Muscle layer of colon (tissue), 2 donors: ENCODE data around the gene TNIK.

Source experiments
- H3K27ac ChIP-seq: one replicate; pipeline ENCODE4 v1.7.0; 2013; ENCODE audit warnings: low read depth, mild to moderate bottlenecking, low read length, moderate library complexity
- H3K27me3 ChIP-seq, 2 donors: one replicate each; pipeline ENCODE4 v1.7.0; 2013; ENCODE audit warnings: low read length in 2 of 2, mild to moderate bottlenecking in 2 of 2; ENCODE audit not compliant: insufficient read depth in 2 of 2, control insufficient read depth in 1 of 2
- H3K36me3 ChIP-seq: one replicate; pipeline ENCODE4 v1.7.0; 2013; ENCODE audit warnings: mild to moderate bottlenecking, low read length; ENCODE audit not compliant: insufficient read depth
- H3K4me1 ChIP-seq: one replicate; pipeline ENCODE4 v1.7.0; 2013; ENCODE audit warnings: mild to moderate bottlenecking, low read length; ENCODE audit not compliant: insufficient read depth
- H3K4me3 ChIP-seq, 2 donors: one replicate each; pipeline ENCODE4 v1.7.0; 2013; ENCODE audit warnings: low read length in 2 of 2, low read depth in 1 of 2, mild to moderate bottlenecking in 1 of 2, moderate library complexity in 1 of 2
- H3K9ac ChIP-seq: one replicate; pipeline ENCODE4 v1.7.0; 2013; ENCODE audit warnings: low read length
- H3K9me3 ChIP-seq: one replicate; pipeline ENCODE4 v1.7.0; 2013; ENCODE audit warnings: mild to moderate bottlenecking, low read length
- donor health status: abdominal sarcoma.
- donor health status: Adenocarcinoma of cecum.

The TNIK gene

DNA sequence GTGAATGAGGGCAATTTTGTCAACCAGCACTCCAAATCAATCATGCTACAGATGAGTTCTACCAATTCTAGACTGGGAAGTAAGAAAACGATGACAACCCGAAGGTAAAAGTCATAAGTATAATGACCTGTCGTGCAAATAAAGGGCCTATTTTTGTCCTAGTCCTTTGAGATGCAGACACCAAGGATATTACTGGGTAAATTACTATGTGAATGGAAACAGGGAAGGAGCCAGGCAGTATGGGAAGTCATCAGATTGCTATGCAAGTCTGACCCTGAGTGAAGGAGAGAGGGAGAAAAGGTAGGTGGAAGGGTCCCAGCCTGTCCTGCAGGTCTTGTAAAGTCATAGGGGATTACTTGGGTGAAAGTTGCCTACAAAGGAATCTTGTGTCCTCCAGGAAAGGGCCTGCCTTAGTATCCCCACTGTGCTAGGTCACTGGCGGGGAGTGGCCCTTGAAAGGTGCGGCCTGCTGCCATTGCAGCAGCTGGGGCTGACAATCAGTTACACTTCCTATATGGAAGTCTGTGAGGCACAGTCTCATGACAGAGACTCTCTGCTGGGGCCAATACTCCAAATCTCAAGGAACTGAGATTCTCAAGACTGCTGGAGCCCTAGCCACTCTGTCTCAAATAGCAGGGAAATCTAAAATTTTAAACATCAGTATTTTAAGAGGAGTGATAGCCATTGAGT is 283.8 kb downstream of the TNIK start:
- Histone ChIP-seq H3K27me3 (no peaks in the 10 kb centered on the region), H3K36me3 (no peaks in the 10 kb centered on the region), H3K4me3 (no peak overlapping the region), H3K27ac (no peak overlapping the region), H3K4me1 (peaks cover 21% of the 10 kb centered on the region), H3K9ac (no peak overlapping the region), H3K9me3 (no peaks in the 10 kb centered on the region)

DNA sequence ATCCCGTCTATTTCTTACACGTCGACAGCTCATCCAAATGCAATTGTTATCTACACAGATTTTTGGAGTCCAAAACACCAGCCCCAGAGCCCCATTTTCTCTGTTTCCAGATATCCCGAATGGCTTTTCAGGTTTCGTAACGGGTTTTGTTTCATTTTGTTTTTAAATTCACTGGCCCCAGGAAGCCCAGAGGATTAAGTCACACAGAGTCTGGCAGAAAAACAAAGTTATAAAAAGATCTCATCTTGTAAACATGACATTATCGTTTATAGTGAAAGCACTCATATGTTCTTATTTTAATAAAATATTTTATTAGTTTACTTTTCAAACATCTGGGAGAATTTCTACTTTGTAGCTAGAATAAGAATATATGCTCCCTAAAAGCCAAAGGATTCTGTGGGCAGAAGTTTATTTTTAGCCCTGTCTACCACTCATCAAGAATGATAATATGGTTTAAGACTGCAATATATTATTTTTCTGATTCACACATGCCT is 284.4 kb downstream of the TNIK start:
- no peaks in the 10 kb centered on the region for H3K27me3 ChIP-seq
- no peaks in the 10 kb centered on the region for H3K9me3 ChIP-seq
- H3K4me1 ChIP-seq: peaks cover 21% of the 10 kb centered on the region
- H3K36me3 ChIP-seq: no peaks in the 10 kb centered on the region
- H3K9ac ChIP-seq: no peak overlapping the region
- no peak overlapping the region for H3K4me3 ChIP-seq
- H3K27ac ChIP-seq: no peak overlapping the region

DNA sequence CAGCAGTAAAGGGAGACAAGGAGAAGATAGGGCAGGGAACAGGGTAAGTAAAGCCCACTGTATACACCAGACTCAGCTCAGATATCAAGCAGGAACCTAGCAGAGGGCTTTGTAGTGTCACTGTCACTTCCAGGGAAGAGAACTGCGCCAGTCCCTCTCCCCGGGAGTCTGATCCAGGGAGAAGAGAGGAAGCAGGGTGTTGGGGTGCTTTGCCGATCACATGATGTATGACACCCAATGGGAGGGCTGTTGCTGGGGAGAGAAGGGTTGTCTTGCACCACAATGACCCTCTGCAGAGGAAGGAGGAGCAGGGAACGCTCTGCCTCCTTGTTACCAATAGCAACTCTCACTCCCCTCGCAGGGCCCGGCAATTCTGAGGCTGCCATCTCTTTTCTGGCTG is 286.5 kb downstream of the TNIK start:
- no peak overlapping the region for H3K27ac ChIP-seq
- H3K4me3 ChIP-seq: no peak overlapping the region
- H3K9ac ChIP-seq: no peak overlapping the region
- no peaks in the 10 kb centered on the region for H3K9me3 ChIP-seq
- peaks cover 21% of the 10 kb centered on the region for H3K4me1 ChIP-seq
- no peaks in the 10 kb centered on the region for H3K27me3 ChIP-seq
- peaks cover under 1% of the 10 kb centered on the region for H3K36me3 ChIP-seq

DNA sequence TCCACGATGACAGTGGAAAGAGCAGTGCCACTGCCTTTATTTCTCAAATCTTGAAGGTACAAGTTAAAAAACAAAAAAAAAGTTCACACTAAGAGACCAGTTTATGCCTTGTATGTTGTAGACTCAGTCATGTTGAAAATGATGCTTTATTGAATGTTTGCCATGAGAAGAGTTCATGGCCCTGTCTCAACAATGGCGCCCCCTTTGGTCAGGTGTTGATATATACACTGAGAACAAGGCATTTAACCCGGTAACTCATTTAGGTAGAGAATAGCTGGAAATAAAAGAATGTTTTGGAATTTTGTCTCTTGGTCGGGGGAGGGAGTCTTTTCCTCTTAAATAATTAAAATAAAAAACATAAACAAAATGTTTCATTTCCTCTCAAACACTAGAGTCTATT is 288.1 kb downstream of the TNIK start:
- Histone ChIP-seq H3K27me3 (no peaks in the 10 kb centered on the region), H3K36me3 (peaks cover 6% of the 10 kb centered on the region), H3K4me1 (peaks cover 19% of the 10 kb centered on the region), H3K27ac (no peak overlapping the region), H3K4me3 (no peak overlapping the region), H3K9ac (no peak overlapping the region), H3K9me3 (no peaks in the 10 kb centered on the region)

DNA sequence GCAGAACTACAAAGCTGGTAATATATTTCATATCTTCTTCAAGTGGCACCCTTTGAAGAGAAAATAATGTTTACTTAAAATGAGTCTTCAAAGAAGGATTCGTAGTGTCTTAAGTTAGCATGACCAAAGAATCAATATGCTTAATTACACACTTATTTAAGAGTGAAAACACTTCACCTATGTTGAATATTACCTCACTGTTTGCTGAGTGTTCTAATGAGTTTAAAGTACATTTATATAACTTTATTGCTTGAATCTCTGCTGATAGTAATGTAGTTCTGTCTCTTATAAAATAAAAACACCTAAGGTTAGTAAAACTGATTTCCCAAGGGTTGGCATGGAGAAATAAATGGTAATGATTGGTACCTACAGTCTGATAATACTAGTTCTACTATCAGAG is 290.3 kb downstream of the TNIK start:
- peaks cover under 1% of the 10 kb centered on the region for H3K4me1 ChIP-seq
- H3K9ac ChIP-seq: no peak overlapping the region
- no peak overlapping the region for H3K4me3 ChIP-seq
- no peaks in the 10 kb centered on the region for H3K9me3 ChIP-seq
- peaks cover 9% of the 10 kb centered on the region for H3K36me3 ChIP-seq
- no peaks in the 10 kb centered on the region for H3K27me3 ChIP-seq
- no peak overlapping the region for H3K27ac ChIP-seq

DNA sequence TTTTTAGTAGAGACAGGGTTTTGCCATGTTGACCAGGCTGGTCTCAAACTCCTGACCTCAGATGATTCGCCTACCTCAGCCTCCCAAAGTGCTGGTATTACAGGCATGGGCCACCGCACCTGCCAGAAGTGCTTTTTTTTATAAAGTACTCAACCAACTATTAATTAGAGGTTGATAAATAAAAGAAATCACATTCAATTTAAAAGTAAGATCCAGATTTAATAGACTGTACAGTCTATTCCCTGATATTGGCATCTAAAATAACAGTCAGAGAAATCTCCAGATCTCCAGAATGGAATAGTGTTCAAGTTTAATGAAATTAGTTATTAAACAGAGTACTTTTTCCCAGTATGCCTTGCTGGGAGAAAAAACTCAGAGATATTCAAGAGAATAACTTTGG is 290.8 kb downstream of the TNIK start:
- H3K9ac ChIP-seq: no peak overlapping the region
- H3K27ac ChIP-seq: no peak overlapping the region
- no peaks in the 10 kb centered on the region for H3K27me3 ChIP-seq
- peaks cover 9% of the 10 kb centered on the region for H3K36me3 ChIP-seq
- H3K4me1 ChIP-seq: no peaks in the 10 kb centered on the region
- no peak overlapping the region for H3K4me3 ChIP-seq
- H3K9me3 ChIP-seq: no peaks in the 10 kb centered on the region

DNA sequence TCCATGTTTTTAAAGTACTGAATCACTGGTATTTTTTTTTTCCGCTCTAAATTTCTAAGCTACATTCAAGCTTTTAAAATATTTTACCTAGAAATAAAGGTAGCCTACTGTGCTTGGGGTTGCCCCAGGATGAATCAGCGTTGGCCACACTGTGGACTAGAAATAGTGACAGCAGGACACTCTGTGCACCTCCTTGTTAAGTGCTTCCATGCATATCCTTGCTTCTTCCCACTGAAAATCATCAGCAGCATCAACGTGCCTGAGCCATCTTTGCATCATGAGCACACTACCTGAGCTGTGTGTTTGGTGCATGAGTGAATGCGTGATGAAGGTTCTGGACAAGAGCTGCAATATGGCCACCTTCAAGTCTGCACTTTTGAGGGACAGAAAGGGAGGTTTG is 291.7 kb downstream of the TNIK start:
- Histone ChIP-seq H3K27me3 (no peaks in the 10 kb centered on the region), H3K4me1 (no peaks in the 10 kb centered on the region), H3K36me3 (peaks cover 9% of the 10 kb centered on the region), H3K4me3 (no peak overlapping the region), H3K27ac (no peak overlapping the region), H3K9me3 (no peaks in the 10 kb centered on the region), H3K9ac (no peak overlapping the region)

DNA sequence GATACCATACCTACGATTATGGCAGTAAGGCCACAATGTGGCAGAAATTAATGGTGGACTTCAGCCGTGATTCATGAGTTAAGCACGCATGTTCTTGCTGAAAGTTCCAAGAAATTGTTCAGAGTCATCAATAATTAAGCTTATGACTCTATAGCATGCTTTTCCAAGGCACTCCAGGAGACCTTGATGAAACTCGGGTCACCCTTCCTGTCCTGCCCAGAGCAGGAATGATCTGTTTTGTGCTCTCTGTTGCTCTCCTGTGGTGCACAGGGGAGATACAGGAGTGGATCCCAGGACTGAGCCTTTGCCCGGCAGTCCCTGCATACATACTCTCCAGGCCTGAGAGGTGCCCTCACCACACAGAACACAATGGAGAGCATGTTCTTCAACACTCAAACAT is 292.1 kb downstream of the TNIK start:
- H3K9ac ChIP-seq: no peak overlapping the region
- no peaks in the 10 kb centered on the region for H3K27me3 ChIP-seq
- H3K27ac ChIP-seq: no peak overlapping the region
- H3K4me1 ChIP-seq: no peaks in the 10 kb centered on the region
- peaks cover 9% of the 10 kb centered on the region for H3K36me3 ChIP-seq
- H3K4me3 ChIP-seq: no peak overlapping the region
- H3K9me3 ChIP-seq: peaks cover 3% of the 10 kb centered on the region

DNA sequence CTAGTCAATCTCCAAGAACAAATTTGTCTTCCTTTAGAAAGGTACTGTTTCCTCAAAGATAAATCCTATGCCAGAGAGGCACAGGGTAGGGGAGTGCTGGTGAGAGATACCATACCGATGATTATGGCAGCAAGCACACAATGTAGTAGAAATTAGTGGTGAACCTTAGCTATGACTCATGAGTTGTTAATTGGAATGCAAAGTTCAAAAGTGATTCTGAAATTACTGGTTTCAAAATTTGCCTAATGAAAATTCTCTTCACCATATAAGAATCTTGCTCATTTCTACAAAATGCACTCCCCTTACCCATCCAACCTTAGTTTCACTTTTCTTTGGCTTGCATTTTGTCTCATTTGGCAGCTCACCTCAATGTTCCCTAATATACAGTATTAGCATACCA is 294.2 kb downstream of the TNIK start:
- H3K9me3 ChIP-seq: peaks cover 7% of the 10 kb centered on the region
- H3K36me3 ChIP-seq: peaks cover 9% of the 10 kb centered on the region
- H3K9ac ChIP-seq: no peak overlapping the region
- no peak overlapping the region for H3K4me3 ChIP-seq
- H3K27ac ChIP-seq: no peak overlapping the region
- no peaks in the 10 kb centered on the region for H3K27me3 ChIP-seq
- H3K4me1 ChIP-seq: no peaks in the 10 kb centered on the region

DNA sequence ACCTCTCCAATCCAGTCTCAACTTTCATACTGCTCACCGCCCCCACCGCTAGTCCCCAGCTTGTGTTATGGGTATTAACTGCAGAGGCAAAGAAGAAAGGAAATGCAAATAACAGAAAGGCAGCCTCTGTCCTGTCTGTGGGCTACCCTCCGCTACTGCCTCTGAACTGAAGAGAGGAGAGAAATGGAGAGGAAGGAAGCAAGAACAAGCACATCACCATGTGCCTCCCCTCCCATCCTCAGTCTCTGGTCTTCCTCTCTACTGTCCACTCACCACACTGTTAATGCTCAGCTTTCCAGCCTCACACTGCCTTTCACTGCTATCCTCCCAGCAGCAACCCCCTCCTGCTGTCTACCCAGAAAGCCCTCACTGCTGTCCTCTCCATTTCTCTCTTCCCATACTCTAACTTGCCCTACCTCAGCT is 294.7 kb downstream of the TNIK start:
- Histone ChIP-seq H3K9ac (no peak overlapping the region), H3K27me3 (no peaks in the 10 kb centered on the region), H3K27ac (no peak overlapping the region), H3K36me3 (peaks cover 9% of the 10 kb centered on the region), H3K9me3 (peaks cover 7% of the 10 kb centered on the region), H3K4me3 (no peak overlapping the region), H3K4me1 (no peaks in the 10 kb centered on the region)

DNA sequence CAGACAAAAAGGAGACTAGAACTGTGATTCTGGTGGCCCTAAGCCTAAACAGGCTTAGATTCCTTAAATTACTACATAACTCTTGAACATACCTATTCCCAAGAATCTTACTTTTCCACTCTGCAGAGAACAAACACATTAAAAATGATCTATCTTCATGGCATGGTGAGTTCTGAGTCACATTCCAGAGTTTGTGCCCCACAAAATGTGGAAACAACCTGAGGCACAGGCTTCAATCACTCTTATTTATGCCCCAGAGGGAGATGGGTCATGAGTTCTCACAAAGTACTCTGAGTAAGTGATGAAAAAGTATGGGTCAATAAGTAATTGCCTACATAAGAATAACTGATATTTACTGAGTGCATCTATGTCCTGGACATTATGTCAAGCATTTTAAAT is 296.1 kb downstream of the TNIK start:
- Histone ChIP-seq H3K4me3 (no peak overlapping the region), H3K27ac (no peak overlapping the region), H3K4me1 (no peaks in the 10 kb centered on the region), H3K9ac (no peak overlapping the region), H3K36me3 (peaks cover 9% of the 10 kb centered on the region), H3K27me3 (no peaks in the 10 kb centered on the region), H3K9me3 (peaks cover 7% of the 10 kb centered on the region)
